HG02571 (cell line): ENCODE results near the gene ATP2C2.

Source experiments
- ATAC-seq: cut with Tn5 transposase; IDR thresholded peaks from one replicate; pipeline ENCODE4 v1.9.1; 2021; ENCODE audit warnings: mild to moderate bottlenecking, moderate library complexity; ENCODE audit not compliant: unreplicated experiment

The ATP2C2 gene

GRCh38 chr16:84508502-84508901 lies 140.2 kb downstream of the ATP2C2 start:
- no peak for ATAC-seq

DNA sequence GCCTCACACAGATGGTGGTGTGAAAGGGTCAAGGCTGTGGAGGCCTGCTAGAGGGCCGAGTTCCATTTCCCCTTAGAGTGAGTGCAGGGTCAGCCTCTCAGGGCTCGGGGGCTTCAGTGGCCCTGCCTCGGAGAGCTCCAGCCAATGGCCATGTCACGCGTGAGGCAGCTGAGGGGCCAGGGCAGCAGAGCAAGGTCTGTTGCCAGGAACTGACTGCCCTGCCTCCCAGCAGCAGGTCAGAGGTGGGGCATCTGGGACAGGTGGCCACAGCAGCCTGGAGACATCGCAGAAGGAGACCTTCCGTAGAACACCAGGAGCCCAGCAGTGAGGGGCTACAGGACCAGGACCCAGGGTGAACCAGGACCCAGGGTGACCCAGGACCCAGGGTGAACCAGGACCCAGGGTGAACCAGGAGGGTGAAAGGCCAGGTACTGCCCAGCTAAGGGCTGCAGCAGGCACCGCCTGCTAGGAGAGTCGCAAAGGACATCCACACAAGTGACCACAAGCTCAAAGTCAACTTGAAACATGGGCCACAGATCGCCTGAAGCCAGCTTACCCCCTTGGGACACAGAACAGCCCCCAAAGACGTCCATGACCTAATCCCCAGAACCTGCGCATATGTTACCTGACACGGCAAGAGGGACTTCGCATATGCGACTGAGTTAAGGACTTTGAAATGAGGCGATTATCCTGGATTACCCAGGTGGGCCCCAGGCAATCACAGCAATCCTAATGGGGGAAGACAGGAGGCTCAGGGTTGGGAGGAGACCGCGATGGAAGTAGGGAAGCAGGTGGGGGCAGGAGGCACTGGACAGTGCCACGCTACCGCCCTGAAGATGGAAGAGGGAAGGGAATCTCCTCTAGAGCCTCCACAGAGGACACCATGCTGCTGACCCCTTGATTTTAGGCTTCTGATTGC lies 141.0 kb downstream of the ATP2C2 start:
- ATAC-seq = no peak

DNA sequence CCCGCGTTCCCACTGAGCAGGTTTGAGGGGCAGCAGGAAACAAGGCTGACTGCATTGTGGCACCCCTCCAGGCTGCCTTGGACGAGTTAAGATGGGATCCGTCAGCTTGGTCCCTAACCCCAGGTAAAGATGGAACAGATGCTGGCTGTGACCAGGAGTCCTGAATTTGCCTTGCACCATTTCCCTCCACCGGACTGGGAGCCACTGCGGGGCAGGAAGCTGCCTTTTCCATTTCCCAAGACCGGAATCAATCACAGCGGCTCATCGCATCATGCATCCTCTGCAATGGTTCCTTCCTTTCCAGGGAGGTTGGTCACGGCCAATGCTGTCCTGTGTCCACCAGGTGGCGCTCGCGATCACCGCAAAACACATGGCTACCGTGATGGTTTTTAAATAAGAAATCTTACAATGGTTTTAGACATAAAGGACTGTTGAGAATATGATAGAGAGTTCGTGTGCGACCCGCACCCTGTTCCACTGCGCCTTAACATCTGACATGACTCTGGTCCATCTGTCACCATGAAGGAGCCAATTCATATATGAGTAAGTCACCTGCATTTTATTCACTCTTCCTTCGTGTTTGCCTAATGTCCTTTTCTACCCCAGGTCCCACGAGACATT lies 143.0 kb downstream of the ATP2C2 start:
- ATAC-seq = no peak

GRCh38 chr16:84511831-84512230 lies 143.5 kb downstream of the ATP2C2 start:
- ATAC-seq = no peak

- no peak for ATAC-seq
Observed at GRCh38 chr16:84513123-84513522, 144.8 kb downstream of the ATP2C2 start.

GRCh38 chr16:84513666-84514065 lies 145.3 kb downstream of the ATP2C2 start:
- ATAC-seq = no peak
